Liver (tissue), 9 donors: Measurements from ENCODE around the gene CIBAR2. TPM values are rescaled to one million over a fixed set of nuclear protein-coding genes. Genes with fewer than 3 reads are reported as not detected.

ENCODE experiments used
- DNase-seq: peaks from one replicate; pipeline ENCODE4 v3.0.0-alpha.2; 2017; ENCODE audit warnings: low spot score
- H3K27ac ChIP-seq, 2 donors: one replicate each; pipeline ENCODE4 v1.7.0; 2013; ENCODE audit warnings: inconsistent platforms in 2 of 2, low read length in 2 of 2, control low read depth in 1 of 2, low read depth in 1 of 2, mild to moderate bottlenecking in 1 of 2
- H3K27me3 ChIP-seq, 4 donors: one replicate each; pipeline versions ENCODE4 v1.6.1 to v1.7.0; 2013; ENCODE audit warnings: low read length in 3 of 4, inconsistent platforms in 1 of 4, mild to moderate bottlenecking in 1 of 4, moderate library complexity in 1 of 4; ENCODE audit not compliant: control insufficient read depth in 4 of 4, insufficient read depth in 4 of 4
- H3K36me3 ChIP-seq, 4 donors: one replicate each; pipeline versions ENCODE4 v1.6.1 to v1.7.0; 2013; ENCODE audit warnings: low read length in 3 of 4, mild to moderate bottlenecking in 3 of 4, low read depth in 1 of 4, moderate library complexity in 1 of 4; ENCODE audit not compliant: control insufficient read depth in 4 of 4, insufficient read depth in 3 of 4
- H3K4me1 ChIP-seq, 4 donors: one replicate each; pipeline versions ENCODE4 v1.6.1 to v1.7.0; 2013; ENCODE audit warnings: low read length in 3 of 4, mild to moderate bottlenecking in 3 of 4, moderate library complexity in 1 of 4; ENCODE audit not compliant: control insufficient read depth in 4 of 4, insufficient read depth in 4 of 4
- H3K4me3 ChIP-seq, 3 donors: one replicate each; pipeline versions ENCODE4 v1.6.1 to v1.7.0; 2013; ENCODE audit warnings: low read length in 3 of 3, control low read depth in 1 of 3, low read depth in 1 of 3, mild to moderate bottlenecking in 1 of 3
- H3K9ac ChIP-seq, 2 donors: one replicate each; pipeline ENCODE4 v1.7.0; 2013; ENCODE audit warnings: low read length in 2 of 2, mild to moderate bottlenecking in 2 of 2, moderate library complexity in 2 of 2, control low read depth in 1 of 2, low read depth in 1 of 2
- H3K9me3 ChIP-seq, 4 donors: one replicate each; pipeline versions ENCODE4 v1.6.1 to v1.7.0; 2013; ENCODE audit warnings: low read length in 3 of 4; ENCODE audit not compliant: control insufficient read depth in 4 of 4
- EGR1 ChIP-seq, 2 donors: IDR thresholded peaks; 2 replicates each; pipeline ENCODE4 v1.6.1; 2016 to 2018; ENCODE audit warnings: antibody characterized with exemption in 2 of 2, low read depth in 2 of 2
- FOXA1 ChIP-seq: IDR thresholded peaks from 2 replicates; pipeline ENCODE4 v1.6.1; 2016; ENCODE audit warnings: antibody characterized with exemption
- FOXA2 ChIP-seq: IDR thresholded peaks from 2 replicates; pipeline ENCODE4 v1.6.1; 2016; ENCODE audit warnings: antibody characterized with exemption
- HNF4A ChIP-seq, 2 donors: conservative IDR thresholded peaks; 2 replicates each; pipeline ENCODE4 v1.6.1; 2016; ENCODE audit warnings: antibody characterized with exemption in 2 of 2, mild to moderate bottlenecking in 2 of 2
- HNF4G ChIP-seq: IDR thresholded peaks from 2 replicates; pipeline ENCODE4 v1.6.1; 2016; ENCODE audit warnings: antibody characterized with exemption
- JUND ChIP-seq, 2 donors: IDR thresholded peaks; 2 replicates each; pipeline ENCODE4 v1.6.1; 2016; ENCODE audit warnings: antibody characterized with exemption in 2 of 2
- NR2F2 ChIP-seq: IDR thresholded peaks from 2 replicates; pipeline ENCODE4 v1.6.1; 2016; ENCODE audit warnings: antibody characterized with exemption
- RAD21 ChIP-seq, 2 donors: IDR thresholded peaks; 2 replicates each; pipeline ENCODE4 v1.6.1; 2016; ENCODE audit warnings: antibody characterized with exemption in 2 of 2, mild to moderate bottlenecking in 2 of 2
- SP1 ChIP-seq: IDR thresholded peaks from 2 replicates; pipeline ENCODE4 v1.6.1; 2018; ENCODE audit warnings: antibody characterized with exemption, mild to moderate bottlenecking
- TAF1 ChIP-seq: conservative IDR thresholded peaks from 2 replicates; pipeline ENCODE4 v1.6.1; 2016; ENCODE audit warnings: antibody characterized with exemption, mild to moderate bottlenecking
- WGBS: extraction: QIAGEN DNeasy Blood & Tissue Kit; methylation state at CpG from one replicate; pipeline ENCODE4 v1.1.7; 2013; 5-methylcytosine and 5-hydroxymethylcytosine counted together
- polyA plus RNA-seq, 2 donors: library from polyadenylated mRNA; stranded (reverse) in 1 of 2; unstranded in 1 of 2; fragments of 200-250 nt in 1 of 2; fragments of >200 nt in 1 of 2; fragmentation: Nextera tagmentation in 1 of 2; extraction: Ambion mirVana in 1 of 2; gene quantifications; one replicate each; pipeline versions ENCODE4 v1.2.1 to v1.2.3, GENCODE V29; 2013 to 2015
- total RNA-seq, 2 donors: library from RNA; depleted of rRNA; stranded (reverse); fragments of >200 nt; gene quantifications; one replicate each; pipeline ENCODE4 v1.2.3, GENCODE V29; 2014
- TF ChIP-seq, protein P1 (sequence below): IDR thresholded peaks from 2 replicates; pipeline ENCODE4 v1.6.1; 2016; ENCODE audit warnings: antibody characterized with exemption, mild to moderate bottlenecking
- TF ChIP-seq, protein P2 (sequence below): IDR thresholded peaks from 2 replicates; pipeline ENCODE4 v1.6.1; 2016; ENCODE audit warnings: antibody characterized with exemption
- TF ChIP-seq, protein P3 (sequence below): fragments of 150-350 bp; IDR thresholded peaks from 2 replicates; pipeline ENCODE4 v1.5.1; 2017; ENCODE audit warnings: improper control_type of control experiment, low read depth, low read length; ENCODE audit not compliant: missing input control
- donor health status: healthy.
- donor health status: healthy.
- donor health status: healthy.
- donor health status: healthy.
- donor health status: healthy.

The CIBAR2 gene
- total and polyA plus RNA-seq, 4 donors: not detected

DNA sequence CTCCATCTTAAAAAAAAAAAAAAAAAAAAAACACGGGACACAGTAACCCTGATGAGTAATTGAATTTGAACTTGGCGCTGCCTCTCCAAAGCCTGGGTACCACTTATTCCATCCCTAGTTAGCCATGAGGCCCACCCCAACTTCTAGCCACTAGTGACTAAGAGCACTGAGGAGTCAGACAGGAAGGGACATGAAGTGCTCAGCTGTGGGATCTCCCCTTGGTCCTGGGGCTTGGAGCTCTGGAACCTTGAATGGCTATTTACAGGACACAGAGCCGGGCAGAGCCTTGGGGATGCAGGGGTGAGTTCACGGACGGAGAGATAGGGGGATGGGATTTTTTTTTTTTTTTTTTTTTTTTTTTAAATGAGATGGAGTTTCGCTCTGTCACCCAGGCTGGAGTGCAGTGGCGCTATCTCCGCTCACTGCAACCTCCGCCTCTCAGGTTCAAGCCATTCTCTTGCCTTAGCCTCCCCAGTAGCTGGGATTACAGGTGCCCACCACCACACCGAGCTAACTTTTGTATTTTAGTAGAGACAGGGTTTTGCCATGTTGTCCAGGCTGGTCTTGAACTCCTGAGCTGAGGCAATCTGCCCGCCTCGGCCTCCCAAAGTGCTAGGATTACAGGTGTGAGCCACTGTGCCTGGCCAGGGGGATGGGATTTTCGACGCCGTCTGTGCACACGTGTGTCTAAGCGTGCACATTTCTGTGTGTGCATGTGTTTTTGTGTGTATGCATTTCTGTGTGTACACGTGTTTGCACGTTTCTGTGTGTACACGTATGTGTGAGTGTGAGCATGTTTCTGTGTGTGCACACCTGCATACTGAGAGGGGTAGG is 20.4 kb upstream of the CIBAR2 start:
- Histone ChIP-seq H3K27me3 (no peaks in the 10 kb centered on the region), H3K36me3 (no peaks in the 10 kb centered on the region), H3K27ac (no peak overlapping the region), H3K4me1 (peaks cover 0 to 13% (median 9%) of the 10 kb centered on the region in 4 donors), H3K9me3 (peaks cover 0 to 5% (median 0%) of the 10 kb centered on the region in 4 donors), H3K9ac (no peak overlapping the region), H3K4me3 (no peak overlapping the region)
- no peak for TF ChIP-seq HNF4A (conservative IDR thresholded peaks at IDR 0.05)
- TF ChIP-seq EGR1 (IDR thresholded peaks at IDR 0.05; ENCODE audit: low read depth in 2 of 2): no peak
- TF ChIP-seq JUND (IDR thresholded peaks at IDR 0.05): no peak
- TF ChIP-seq, protein P1, sequence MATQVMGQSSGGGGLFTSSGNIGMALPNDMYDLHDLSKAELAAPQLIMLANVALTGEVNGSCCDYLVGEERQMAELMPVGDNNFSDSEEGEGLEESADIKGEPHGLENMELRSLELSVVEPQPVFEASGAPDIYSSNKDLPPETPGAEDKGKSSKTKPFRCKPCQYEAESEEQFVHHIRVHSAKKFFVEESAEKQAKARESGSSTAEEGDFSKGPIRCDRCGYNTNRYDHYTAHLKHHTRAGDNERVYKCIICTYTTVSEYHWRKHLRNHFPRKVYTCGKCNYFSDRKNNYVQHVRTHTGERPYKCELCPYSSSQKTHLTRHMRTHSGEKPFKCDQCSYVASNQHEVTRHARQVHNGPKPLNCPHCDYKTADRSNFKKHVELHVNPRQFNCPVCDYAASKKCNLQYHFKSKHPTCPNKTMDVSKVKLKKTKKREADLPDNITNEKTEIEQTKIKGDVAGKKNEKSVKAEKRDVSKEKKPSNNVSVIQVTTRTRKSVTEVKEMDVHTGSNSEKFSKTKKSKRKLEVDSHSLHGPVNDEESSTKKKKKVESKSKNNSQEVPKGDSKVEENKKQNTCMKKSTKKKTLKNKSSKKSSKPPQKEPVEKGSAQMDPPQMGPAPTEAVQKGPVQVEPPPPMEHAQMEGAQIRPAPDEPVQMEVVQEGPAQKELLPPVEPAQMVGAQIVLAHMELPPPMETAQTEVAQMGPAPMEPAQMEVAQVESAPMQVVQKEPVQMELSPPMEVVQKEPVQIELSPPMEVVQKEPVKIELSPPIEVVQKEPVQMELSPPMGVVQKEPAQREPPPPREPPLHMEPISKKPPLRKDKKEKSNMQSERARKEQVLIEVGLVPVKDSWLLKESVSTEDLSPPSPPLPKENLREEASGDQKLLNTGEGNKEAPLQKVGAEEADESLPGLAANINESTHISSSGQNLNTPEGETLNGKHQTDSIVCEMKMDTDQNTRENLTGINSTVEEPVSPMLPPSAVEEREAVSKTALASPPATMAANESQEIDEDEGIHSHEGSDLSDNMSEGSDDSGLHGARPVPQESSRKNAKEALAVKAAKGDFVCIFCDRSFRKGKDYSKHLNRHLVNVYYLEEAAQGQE: no peak
- TF ChIP-seq HNF4G: no peak
- no peak for TF ChIP-seq FOXA2
- no peak for TF ChIP-seq SP1
- no peak for TF ChIP-seq NR2F2
- no peak for DNase-seq
- WGBS: 97% methylated on average over 20 of the region's 20 CpGs

DNA sequence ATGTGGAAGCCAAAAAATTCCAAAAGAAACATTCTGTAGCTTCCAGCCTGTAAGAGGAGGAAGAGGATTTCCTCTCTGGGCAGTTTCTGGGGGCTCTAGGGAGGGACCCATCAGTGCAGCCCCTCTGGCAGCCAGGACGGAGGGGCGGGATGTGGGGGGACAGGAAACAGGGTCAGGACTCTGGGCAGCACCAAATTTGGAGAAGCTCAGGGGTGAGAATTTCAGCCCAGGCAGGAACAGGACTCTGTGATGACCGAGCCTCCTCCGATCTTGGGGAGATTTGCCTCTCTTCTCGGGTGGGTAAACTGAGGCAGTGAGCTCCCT is 18.4 kb upstream of the CIBAR2 start:
- TF ChIP-seq RAD21 (IDR thresholded peaks at IDR 0.05) (no peak), NR2F2 (peak; percentile 79)
- Histone ChIP-seq H3K4me3 (no peak overlapping the region), H3K36me3 (no peaks in the 10 kb centered on the region), H3K27me3 (no peaks in the 10 kb centered on the region), H3K4me1 (peaks cover 0 to 5% (median 1%) of the 10 kb centered on the region in 4 donors), H3K9ac (no peak overlapping the region), H3K27ac (peak overlapping the region; percentile 31 to 39), H3K9me3 (no peaks in the 10 kb centered on the region)
- no peak for DNase-seq
- 71% methylated on average over 5 of the region's 5 CpGs for WGBS

DNA sequence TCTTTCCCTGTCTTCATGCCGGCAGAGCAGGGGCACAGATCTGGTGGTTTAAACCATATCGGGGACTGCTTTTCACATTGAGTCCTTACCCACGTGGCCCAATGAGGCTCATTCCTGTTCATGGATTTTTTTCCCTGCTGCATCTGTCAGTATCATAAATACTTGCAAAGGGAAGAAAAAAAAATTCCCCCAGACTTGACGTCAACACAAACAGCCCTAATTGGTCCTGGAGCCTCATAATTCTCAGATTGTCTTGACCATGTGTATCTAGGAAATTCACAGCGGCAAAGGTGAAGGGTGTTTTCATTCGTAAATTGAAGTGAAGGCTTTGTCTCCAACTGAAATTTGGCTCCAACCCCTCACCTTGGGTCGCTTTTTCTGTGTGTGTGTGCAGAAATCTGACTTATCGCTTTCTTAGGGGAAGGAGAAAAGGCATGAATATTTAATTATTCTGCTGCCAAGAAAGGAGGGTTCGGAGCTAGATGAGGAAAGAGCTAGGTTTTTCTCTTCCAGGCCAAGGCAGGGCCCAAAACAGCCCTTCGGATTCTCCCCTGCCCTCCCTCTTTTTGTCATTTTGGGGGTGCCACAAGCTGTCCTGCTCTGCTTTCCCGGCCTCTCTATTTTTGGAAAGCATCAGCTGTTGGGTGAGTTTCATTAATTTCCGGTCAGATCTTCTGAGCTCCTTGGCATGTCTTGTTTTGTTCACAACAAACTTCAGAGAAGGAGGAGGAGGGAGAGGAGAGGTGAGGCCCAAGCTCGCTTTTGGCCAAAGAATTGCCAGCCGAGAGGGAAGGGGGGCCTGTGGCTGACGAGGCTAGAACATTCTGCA is 17.8 kb upstream of the CIBAR2 start:
- TF ChIP-seq, protein P2, sequence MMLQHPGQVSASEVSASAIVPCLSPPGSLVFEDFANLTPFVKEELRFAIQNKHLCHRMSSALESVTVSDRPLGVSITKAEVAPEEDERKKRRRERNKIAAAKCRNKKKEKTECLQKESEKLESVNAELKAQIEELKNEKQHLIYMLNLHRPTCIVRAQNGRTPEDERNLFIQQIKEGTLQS: no peak
- TF ChIP-seq TAF1: no peak
- TF ChIP-seq, protein P3, sequence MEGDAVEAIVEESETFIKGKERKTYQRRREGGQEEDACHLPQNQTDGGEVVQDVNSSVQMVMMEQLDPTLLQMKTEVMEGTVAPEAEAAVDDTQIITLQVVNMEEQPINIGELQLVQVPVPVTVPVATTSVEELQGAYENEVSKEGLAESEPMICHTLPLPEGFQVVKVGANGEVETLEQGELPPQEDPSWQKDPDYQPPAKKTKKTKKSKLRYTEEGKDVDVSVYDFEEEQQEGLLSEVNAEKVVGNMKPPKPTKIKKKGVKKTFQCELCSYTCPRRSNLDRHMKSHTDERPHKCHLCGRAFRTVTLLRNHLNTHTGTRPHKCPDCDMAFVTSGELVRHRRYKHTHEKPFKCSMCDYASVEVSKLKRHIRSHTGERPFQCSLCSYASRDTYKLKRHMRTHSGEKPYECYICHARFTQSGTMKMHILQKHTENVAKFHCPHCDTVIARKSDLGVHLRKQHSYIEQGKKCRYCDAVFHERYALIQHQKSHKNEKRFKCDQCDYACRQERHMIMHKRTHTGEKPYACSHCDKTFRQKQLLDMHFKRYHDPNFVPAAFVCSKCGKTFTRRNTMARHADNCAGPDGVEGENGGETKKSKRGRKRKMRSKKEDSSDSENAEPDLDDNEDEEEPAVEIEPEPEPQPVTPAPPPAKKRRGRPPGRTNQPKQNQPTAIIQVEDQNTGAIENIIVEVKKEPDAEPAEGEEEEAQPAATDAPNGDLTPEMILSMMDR: no peak
- TF ChIP-seq FOXA1: no peak
- no peaks in the 10 kb centered on the region for H3K36me3 ChIP-seq
- DNase-seq: no peak
- peaks cover 0 to 5% (median 1%) of the 10 kb centered on the region in 4 donors for H3K4me1 ChIP-seq
- no peak overlapping the region for H3K4me3 ChIP-seq
- H3K27ac ChIP-seq: peak overlapping the region; percentile 31 to 39
- no peaks in the 10 kb centered on the region for H3K27me3 ChIP-seq
- WGBS: 69% methylated on average over 15 of the region's 15 CpGs
- H3K9ac ChIP-seq: no peak overlapping the region
- no peaks in the 10 kb centered on the region for H3K9me3 ChIP-seq
